Activated T-helper 2 cell treated with anti-CD3 and anti-CD28 coated beads, Interferon-gamma antibody, Interleukin-2, Interleukin-4, amounts not matched to agents 10 μg/mL and 5 μg/mL and 100 μg/mL, durations not matched to agents 14 hours and 24 hours and 36 hours (primary cell): ENCODE measurements around the gene OR1D5. TPM values are rescaled to one million over a fixed set of nuclear protein-coding genes. Genes with fewer than 3 reads are reported as not detected.
"Not testable (repeated sequence)": the region's sequence is repeated elsewhere in the genome, so short reads cannot be mapped to it uniquely, and the experiment has no call there.

Experiments used
- DNase-seq: peaks from one replicate; pipeline ENCODE4 v3.0.0; 2021; ENCODE audit warnings: low spot score
- H3K27ac Mint-ChIP-seq: one replicate; pipeline ENCODE4 v1.8.0; 2021; ENCODE audit warnings: mixed read lengths
- H3K27me3 Mint-ChIP-seq: one replicate; pipeline ENCODE4 v1.8.0; 2021; ENCODE audit warnings: low read depth, mixed read lengths
- H3K36me3 Mint-ChIP-seq: one replicate; pipeline ENCODE4 v1.8.0; 2021; ENCODE audit warnings: low read depth, mixed read lengths
- H3K4me1 Mint-ChIP-seq: one replicate; pipeline ENCODE4 v1.8.0; 2021; ENCODE audit warnings: low read depth, mixed read lengths
- H3K4me3 Mint-ChIP-seq: one replicate; pipeline ENCODE4 v1.8.0; 2021; ENCODE audit warnings: low read depth, mild to moderate bottlenecking, moderate library complexity, mixed read lengths
- H3K9me3 Mint-ChIP-seq: one replicate; pipeline ENCODE4 v1.8.0; 2021; ENCODE audit warnings: mixed read lengths
- intact Hi-C: fragments of 100-400 bp; cut with micrococcal nuclease; formaldehyde crosslinking; loops from one replicate; pipeline ENCODE4 v1.15.1; 2023
- total RNA-seq: library from RNA; stranded (reverse); gene quantifications from 2 replicates; pipeline ENCODE4 v1.2.3, GENCODE V29; 2022

The OR1D5 gene
- total RNA-seq, 1 donor from 2014 or later = not detected

GRCh38 chr17:3037259-3037658, 26.1 kb downstream of the OR1D5 start:
- Mint-ChIP-seq H3K36me3 (no peaks in the 10 kb centered on the region), H3K4me3 (no peak overlapping the region), H3K27me3 (no peaks in the 10 kb centered on the region), H3K9me3 (peaks cover 3% of the 10 kb centered on the region), H3K27ac (no peak overlapping the region), H3K4me1 (no peaks in the 10 kb centered on the region)
- intact Hi-C loops = no loop called here
- DNase-seq = no peak

DNA sequence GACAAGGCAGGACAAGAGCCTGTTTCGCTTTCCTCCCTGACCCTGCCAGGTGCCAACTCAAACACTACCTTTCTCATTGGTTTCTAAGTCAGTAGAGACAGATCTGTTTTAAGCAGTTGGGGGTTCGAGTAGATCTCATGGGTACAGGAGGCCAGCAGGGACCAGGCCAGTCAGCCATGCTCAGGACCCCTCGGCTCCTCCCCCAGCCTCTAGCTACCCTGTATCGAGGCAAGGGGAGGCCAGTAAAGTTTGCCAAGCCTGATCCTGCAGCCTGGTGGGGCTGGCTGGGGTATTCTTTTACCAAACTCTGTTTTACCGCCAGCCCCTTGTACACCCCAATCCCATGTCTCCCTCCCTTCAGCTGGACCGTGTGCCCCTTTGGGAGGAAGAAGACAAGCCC, 26.6 kb downstream of the OR1D5 start:
- Mint-ChIP-seq H3K27me3 (no peaks in the 10 kb centered on the region), H3K9me3 (no peaks in the 10 kb centered on the region), H3K27ac (no peak overlapping the region), H3K4me3 (no peak overlapping the region), H3K4me1 (no peaks in the 10 kb centered on the region), H3K36me3 (no peaks in the 10 kb centered on the region)
- no peak for DNase-seq
- intact Hi-C loops = no loop called here

GRCh38 chr17:3035968-3036280, 27.5 kb downstream of the OR1D5 start:
- H3K27me3 Mint-ChIP-seq = no peaks in the 10 kb centered on the region
- no peak overlapping the region for H3K27ac Mint-ChIP-seq
- H3K4me1 Mint-ChIP-seq = no peaks in the 10 kb centered on the region
- no peaks in the 10 kb centered on the region for H3K9me3 Mint-ChIP-seq
- H3K36me3 Mint-ChIP-seq = no peaks in the 10 kb centered on the region
- intact Hi-C loops = no loop called here
- no peak for DNase-seq
- H3K4me3 Mint-ChIP-seq = no peak overlapping the region

DNA sequence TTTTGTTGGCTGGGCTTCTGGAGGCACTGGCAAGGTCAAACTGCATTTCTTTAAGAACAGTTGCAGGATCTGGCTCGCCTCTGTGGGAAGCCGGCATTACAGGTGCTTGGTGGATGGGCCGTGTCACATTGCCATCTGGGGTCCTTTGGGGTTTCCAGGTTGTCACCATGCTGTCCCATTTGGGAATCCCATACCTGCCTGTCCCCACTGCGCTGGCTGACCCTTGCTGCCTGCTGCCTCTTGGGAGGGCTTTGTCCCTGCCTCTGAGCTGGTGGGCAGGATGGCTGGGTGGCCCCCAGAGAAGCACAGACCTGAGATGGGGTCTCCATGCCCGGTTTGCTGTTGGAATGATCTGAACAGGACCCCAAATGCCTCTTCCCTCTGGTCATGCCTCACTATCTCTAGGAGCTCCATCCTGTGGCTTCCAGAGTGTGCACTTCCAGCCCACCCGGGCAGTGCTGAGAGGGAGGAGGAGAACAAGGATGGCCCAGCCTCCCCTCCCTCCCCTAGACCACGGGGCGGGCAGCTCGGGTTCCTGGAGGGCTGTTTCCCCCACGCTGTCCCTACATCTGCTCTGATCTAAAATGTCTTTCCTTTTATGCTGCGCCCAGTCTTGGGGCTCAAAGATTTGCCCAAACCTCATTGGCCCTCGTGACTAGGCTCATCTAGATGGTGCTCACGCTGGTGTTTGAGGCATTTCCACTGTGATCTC, 28.0 kb downstream of the OR1D5 start:
- DNase-seq = peak; percentile 4
- no peaks in the 10 kb centered on the region for H3K36me3 Mint-ChIP-seq
- intact Hi-C loops = no loop called here
- no peak overlapping the region for H3K4me3 Mint-ChIP-seq
- H3K4me1 Mint-ChIP-seq = no peaks in the 10 kb centered on the region
- H3K27ac Mint-ChIP-seq = no peak overlapping the region
- H3K27me3 Mint-ChIP-seq = no peaks in the 10 kb centered on the region
- H3K9me3 Mint-ChIP-seq = no peaks in the 10 kb centered on the region

GRCh38 chr17:3034578-3034920, 28.9 kb downstream of the OR1D5 start:
- no peaks in the 10 kb centered on the region for H3K27me3 Mint-ChIP-seq
- H3K9me3 Mint-ChIP-seq = no peaks in the 10 kb centered on the region
- H3K4me1 Mint-ChIP-seq = no peaks in the 10 kb centered on the region
- intact Hi-C loops = no loop called here
- no peak for DNase-seq
- no peak overlapping the region for H3K27ac Mint-ChIP-seq
- no peaks in the 10 kb centered on the region for H3K36me3 Mint-ChIP-seq
- H3K4me3 Mint-ChIP-seq = no peak overlapping the region

DNA sequence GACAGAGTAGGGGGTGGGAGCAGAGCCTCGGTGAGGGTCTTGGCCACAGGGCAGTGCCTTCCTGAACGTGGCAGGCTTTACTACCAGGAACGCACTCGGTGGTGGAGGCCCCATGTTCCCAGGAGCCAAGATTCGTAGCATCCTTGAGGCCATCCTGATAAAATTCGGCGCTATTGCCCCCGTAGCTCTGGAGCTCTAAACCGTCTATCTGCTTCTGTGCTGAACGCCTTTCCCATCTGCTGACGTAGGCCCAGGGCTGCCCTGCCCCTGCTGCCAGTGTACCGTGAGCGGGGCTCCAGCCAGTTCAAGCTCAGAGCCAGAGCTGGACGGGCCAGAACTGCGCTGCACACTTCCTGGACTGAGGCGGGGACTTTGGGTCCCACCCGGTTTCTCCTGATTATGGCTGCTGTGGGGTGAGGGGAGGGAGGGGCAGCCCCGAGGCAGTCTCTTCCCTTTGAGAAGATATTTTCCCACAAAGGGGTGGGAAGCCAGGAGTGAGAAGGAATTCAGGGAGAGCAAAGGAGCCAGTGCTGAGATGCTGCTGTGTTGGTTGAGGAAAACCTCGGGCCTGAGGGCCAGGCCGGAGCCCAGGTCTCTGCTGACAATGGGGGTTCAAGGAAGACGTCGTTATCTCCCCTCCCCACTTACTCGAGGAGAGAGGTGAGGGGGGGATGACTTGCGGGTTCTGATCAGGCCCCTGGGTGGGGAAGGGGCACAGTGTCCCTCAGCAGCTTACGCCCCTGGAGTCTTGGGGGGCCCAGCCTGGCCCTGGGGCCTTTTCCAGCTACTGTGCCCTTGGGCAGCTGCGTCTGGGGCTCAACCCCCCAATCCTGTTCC, 29.4 kb downstream of the OR1D5 start:
- Mint-ChIP-seq H3K36me3 (no peaks in the 10 kb centered on the region), H3K4me3 (no peak overlapping the region), H3K9me3 (no peaks in the 10 kb centered on the region), H3K4me1 (no peaks in the 10 kb centered on the region), H3K27ac (no peak overlapping the region), H3K27me3 (no peaks in the 10 kb centered on the region)
- intact Hi-C loops = no loop called here
- no peak for DNase-seq

- no peak for DNase-seq
- Mint-ChIP-seq H3K4me3 (no peak overlapping the region), H3K27ac (no peak overlapping the region), H3K9me3 (no peaks in the 10 kb centered on the region), H3K36me3 (no peaks in the 10 kb centered on the region), H3K4me1 (no peaks in the 10 kb centered on the region), H3K27me3 (no peaks in the 10 kb centered on the region)
- intact Hi-C loops = no loop called here
Measured at GRCh38 chr17:3033248-3033640, 30.2 kb downstream of the OR1D5 start.

DNA sequence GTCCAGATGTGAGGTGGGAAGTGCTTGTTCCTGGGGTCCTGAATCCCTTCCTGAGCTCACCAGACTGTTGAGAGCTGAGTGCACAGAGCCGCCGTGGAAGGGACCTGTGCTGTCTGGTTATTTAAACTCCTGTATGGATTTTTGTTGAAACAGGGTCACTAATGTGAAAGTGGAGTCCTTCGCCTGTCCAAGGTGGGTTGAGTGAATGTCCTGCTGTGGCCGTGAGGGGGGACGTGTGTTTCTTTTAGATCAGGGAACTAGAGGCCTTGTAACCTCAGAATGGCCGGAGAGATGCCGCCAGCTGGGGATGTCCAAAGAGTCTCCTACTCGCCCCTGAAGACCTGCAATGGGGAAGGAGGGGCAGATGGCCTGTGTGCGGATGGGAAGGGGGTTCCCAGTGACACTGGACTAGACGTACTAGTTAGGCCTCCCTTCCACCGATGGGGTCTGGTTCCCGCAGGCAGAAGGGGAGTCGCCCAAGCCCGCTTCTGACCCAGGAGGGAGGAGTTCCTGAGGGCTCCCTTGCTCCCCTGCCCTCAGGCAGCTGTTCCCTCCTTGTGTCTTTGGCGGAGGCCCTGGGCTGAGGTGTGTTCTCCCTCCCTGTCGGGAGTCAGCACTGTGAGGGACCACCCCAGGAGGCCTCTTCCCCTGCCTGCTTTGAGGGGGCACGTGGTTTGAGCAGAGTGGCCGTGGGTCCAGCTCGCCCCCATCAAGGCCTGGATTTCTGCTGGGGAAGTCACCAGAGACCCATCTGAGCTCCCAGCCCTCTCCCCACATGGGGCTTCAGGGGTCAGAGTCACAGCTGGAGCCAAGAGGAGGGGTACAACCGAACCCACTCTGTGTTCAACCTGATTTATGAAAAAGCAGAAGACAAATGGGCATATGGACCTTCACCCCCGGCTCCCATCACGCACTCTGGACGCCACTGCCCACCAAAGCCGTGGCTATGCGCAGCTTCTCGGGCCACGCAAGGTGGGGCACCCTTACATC, 30.9 kb downstream of the OR1D5 start:
- H3K27me3 Mint-ChIP-seq = no peaks in the 10 kb centered on the region

GRCh38 chr17:3030852-3031470, 32.4 kb downstream of the OR1D5 start:
- intact Hi-C loops, DNase-seq, H3K9me3 Mint-ChIP-seq, H3K4me1 Mint-ChIP-seq, H3K4me3 Mint-ChIP-seq, H3K27me3 Mint-ChIP-seq, H3K27ac Mint-ChIP-seq, H3K36me3 Mint-ChIP-seq: not testable (repeated sequence)

More for the DNA sequence above, 30.9 kb downstream of the OR1D5 start:
- no peaks in the 10 kb centered on the region for H3K4me1 Mint-ChIP-seq
- DNase-seq = no peak
- H3K4me3 Mint-ChIP-seq = no peak overlapping the region
- no peaks in the 10 kb centered on the region for H3K36me3 Mint-ChIP-seq
- no peak overlapping the region for H3K27ac Mint-ChIP-seq
- intact Hi-C loops = no loop called here
- no peaks in the 10 kb centered on the region for H3K9me3 Mint-ChIP-seq

DNA sequence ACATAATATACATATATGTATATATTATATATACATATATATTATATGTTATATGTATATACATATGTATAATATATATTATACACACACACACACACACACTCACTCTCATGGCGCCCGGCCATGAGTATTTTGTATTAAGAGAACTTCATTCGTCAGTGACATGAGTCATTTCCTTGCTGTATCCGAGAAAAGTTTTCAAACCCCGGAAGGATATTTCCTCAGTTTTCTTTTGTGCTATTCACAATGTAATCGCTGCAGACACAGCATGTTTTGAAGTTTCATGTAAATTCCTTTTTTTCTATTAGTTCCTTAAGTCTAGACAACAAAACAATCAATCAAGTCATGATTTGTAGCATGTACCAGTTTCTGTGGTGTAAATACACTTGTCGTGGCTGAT, 33.3 kb downstream of the OR1D5 start:
- H3K27ac Mint-ChIP-seq = no peak overlapping the region
- no peaks in the 10 kb centered on the region for H3K4me1 Mint-ChIP-seq
- H3K4me3 Mint-ChIP-seq = no peak overlapping the region
- intact Hi-C loops = no loop called here
- no peak for DNase-seq
- no peaks in the 10 kb centered on the region for H3K36me3 Mint-ChIP-seq
- H3K9me3 Mint-ChIP-seq = no peaks in the 10 kb centered on the region
- H3K27me3 Mint-ChIP-seq = no peaks in the 10 kb centered on the region

- Mint-ChIP-seq H3K27me3 (no peaks in the 10 kb centered on the region), H3K4me1 (no peaks in the 10 kb centered on the region), H3K27ac (no peak overlapping the region), H3K9me3 (no peaks in the 10 kb centered on the region), H3K36me3 (no peaks in the 10 kb centered on the region), H3K4me3 (no peak overlapping the region)
- DNase-seq = no peak
- intact Hi-C loops = no loop called here
Measured at GRCh38 chr17:3029213-3029913, 34.0 kb downstream of the OR1D5 start.
